HepG2 (cell line): ENCODE measurements around the gene UNC5C. TPM values are rescaled to one million over a fixed set of nuclear protein-coding genes. Genes with fewer than 3 reads are reported as not detected.

Source experiments
- ATAC-seq: fragments of 200-7000 bp; cut with Tn5 transposase; 3 replicates; pipeline ENCODE4 v1.9.1; 2020; ENCODE audit warnings: mild to moderate bottlenecking, moderate library complexity
- BruUV-seq: library from RNA; stranded (reverse); fragments of 400-500 nt; replicated peaks from 2 replicates; lab custom pipeline; 2021; lab: Mats Ljungman, UMichigan
- CTCF ChIA-PET: fragments of 300-600 bp; formaldehyde crosslinking; extraction: SDS; loops from one replicate; lab custom pipeline; 2021; ENCODE audit warnings: low total read pairs, inconsistent platforms, low intra/inter-chr PET ratio; lab: Yijun Ruan, JAX
- POLR2A ChIA-PET: fragments of 350-600 bp; sonication (Branson Sonifier 250); formaldehyde crosslinking; loops from one replicate; lab custom pipeline; 2020; ENCODE audit warnings: antibody characterized with exemption, inconsistent platforms; lab: Yijun Ruan, JAX
- DNase-seq: peaks from one replicate; pipeline ENCODE4 v3.0.0-alpha.2; 2015; ENCODE audit warnings: low spot score
- FAIRE-seq: peaks from 3 replicates; lab custom pipeline; 2011; peaks lifted over from hg19 to GRCh38; lab: Jason Lieb, UNC
- H2AFZ ChIP-seq: one replicate; pipeline ENCODE4 v1.6.1; 2011; ENCODE audit warnings: low read length, inconsistent platforms
- H3K27ac ChIP-seq: fragments of 300-600 bp; 3 replicates; pipeline ENCODE4 v1.8.0; 2011; ENCODE audit warnings: mixed run types, mild to moderate bottlenecking, mixed read lengths, low read length, inconsistent platforms; ENCODE audit not compliant: insufficient read depth; ENCODE audit errors: extremely low read length
- H3K27me3 ChIP-seq, 2 experiments: fragments of 200-600 bp in 1 of 2; 2 replicates in 1 of 2; 3 replicates in 1 of 2; pipeline versions ENCODE4 v1.6.0 to v1.8.0; 2011; ENCODE audit warnings: low read length in 2 of 2, mild to moderate bottlenecking in 2 of 2, moderate library complexity in 2 of 2, inconsistent platforms in 1 of 2; ENCODE audit not compliant: insufficient read depth in 2 of 2, control insufficient read depth in 1 of 2
- H3K36me3 ChIP-seq, 2 experiments: fragments of 200-600 bp in 1 of 2; replicated peaks in 1 of 2; 2 replicates in 1 of 2; 3 replicates in 1 of 2; pipeline versions ENCODE4 v1.5.1 to v1.8.0; 2011; ENCODE audit warnings: low read length in 2 of 2, inconsistent platforms in 1 of 2; ENCODE audit not compliant: insufficient read depth in 2 of 2, control insufficient read depth in 1 of 2
- H3K4me1 ChIP-seq: 2 replicates; pipeline ENCODE4 v1.5.1; 2012; ENCODE audit warnings: low read length, inconsistent platforms; ENCODE audit not compliant: insufficient read depth
- H3K4me2 ChIP-seq: 2 replicates; pipeline ENCODE4 v1.6.0; 2011; ENCODE audit warnings: low read depth, low read length, inconsistent platforms
- H3K4me3 ChIP-seq, 3 experiments: fragments of 200-600 bp in 1 of 3; sonication (generic), shearing (Covaris generic) in 1 of 3; replicated peaks in 1 of 3; 2 replicates each; pipeline ENCODE4 v1.5.1; 2011 to 2016; ENCODE audit warnings: low read length in 3 of 3, inconsistent platforms in 2 of 3, low read depth in 2 of 3, mild to moderate bottlenecking in 2 of 3, control low read depth in 1 of 3, mixed read lengths in 1 of 3; ENCODE audit not compliant: insufficient read depth in 1 of 3
- H3K79me2 ChIP-seq: one replicate; pipeline ENCODE4 v1.6.1; 2011; ENCODE audit warnings: low read length, inconsistent platforms; ENCODE audit not compliant: insufficient read depth
- H3K9ac ChIP-seq: 2 replicates; pipeline ENCODE4 v1.6.0; 2011; ENCODE audit warnings: mild to moderate bottlenecking, low read depth, low read length, inconsistent platforms; ENCODE audit not compliant: insufficient read depth
- H3K9me3 ChIP-seq: 2 replicates; pipeline ENCODE4 v1.5.1; 2012; ENCODE audit warnings: mild to moderate bottlenecking, low read length
- H4K20me1 ChIP-seq: 2 replicates; pipeline ENCODE4 v1.6.0; 2011; ENCODE audit warnings: inconsistent platforms, mild to moderate bottlenecking, low read length, moderate library complexity; ENCODE audit not compliant: insufficient read depth
- CREBL2 ChIP-seq: sonication (generic); formaldehyde crosslinking; IDR thresholded peaks from 2 replicates; pipeline ENCODE4 v1.8.1; 2023; ENCODE audit warnings: missing genetic modification reagents, mild to moderate bottlenecking, borderline replicate concordance
- ELK4 ChIP-seq: sonication (generic); formaldehyde crosslinking; IDR thresholded peaks from 2 replicates; pipeline ENCODE4 v1.9.0; 2021; ENCODE audit warnings: missing genetic modification reagents, borderline replicate concordance
- ERF ChIP-seq: IDR thresholded peaks from 2 replicates; pipeline ENCODE4 v1.6.1; 2018; ENCODE audit warnings: missing biosample characterization, missing genetic modification reagents
- GTF2F1 ChIP-seq: fragments of 150-350 bp; IDR thresholded peaks from 2 replicates; pipeline ENCODE4 v1.6.1; 2014; ENCODE audit warnings: low read length
- GZF1 ChIP-seq: sonication (generic); formaldehyde crosslinking; IDR thresholded peaks from 2 replicates; pipeline ENCODE4 v1.5.1; 2020; ENCODE audit warnings: mild to moderate bottlenecking, missing genetic modification reagents
- KDM5A ChIP-seq: fragments of 200-600 bp; sonication (generic); IDR thresholded peaks from 2 replicates; pipeline ENCODE4 v1.7.0; 2018; ENCODE audit warnings: antibody characterized with exemption, mild to moderate bottlenecking, low read length, borderline replicate concordance
- MAFK ChIP-seq, 2 experiments: IDR thresholded peaks in 1 of 2; conservative IDR thresholded peaks in 1 of 2; 2 replicates each; pipeline ENCODE4 v1.6.1; 2011; ENCODE audit warnings: improper control_type of control experiment in 2 of 2, low read length in 2 of 2
- MATR3 ChIP-seq: sonication (generic); formaldehyde crosslinking; IDR thresholded peaks from 2 replicates; pipeline ENCODE4 v1.4.0; 2020; ENCODE audit warnings: missing genetic modification reagents
- RBFOX2 ChIP-seq: fragments of 200-400 bp; formaldehyde crosslinking; IDR thresholded peaks from 2 replicates; pipeline ENCODE4 v1.6.1; 2017; ENCODE audit warnings: low read depth, mild to moderate bottlenecking, low read length
- ZBTB25 ChIP-seq: IDR thresholded peaks from 2 replicates; pipeline ENCODE4 v1.6.1; 2018; ENCODE audit warnings: missing genetic modification reagents
- ZMYM4 ChIP-seq: sonication (generic); formaldehyde crosslinking; IDR thresholded peaks from 2 replicates; pipeline ENCODE4 v1.8.1; 2023; ENCODE audit warnings: mild to moderate bottlenecking, missing genetic modification reagents
- ZNF501 ChIP-seq: sonication (generic); formaldehyde crosslinking; IDR thresholded peaks from 2 replicates; pipeline ENCODE4 v1.5.1; 2020; ENCODE audit warnings: mild to moderate bottlenecking, moderate library complexity, missing genetic modification reagents
- ZNF577 ChIP-seq: sonication (generic); formaldehyde crosslinking; IDR thresholded peaks from 2 replicates; pipeline ENCODE4 v1.4.0; 2020; ENCODE audit warnings: mild to moderate bottlenecking, low read depth, missing genetic modification reagents, borderline replicate concordance
- ZNF782 ChIP-seq: sonication (generic); formaldehyde crosslinking; IDR thresholded peaks from 2 replicates; pipeline ENCODE4 v1.4.0; 2020; ENCODE audit warnings: missing genetic modification reagents, mild to moderate bottlenecking, borderline replicate concordance
- WGBS: methylation state at CpG from one replicate; pipeline ENCODE4 v1.1.6; 2017; ENCODE audit warnings: low lambda C conversion rate; 5-methylcytosine and 5-hydroxymethylcytosine counted together
- in situ Hi-C: cut with HindIII; loops from 2 replicates; pipeline ENCODE4 v1.10.0; 2017; ENCODE audit warnings: low pct_unique_long_range_greater_than_20kb; ENCODE audit not compliant: extremely low pct_ligation_motif_present
- intact Hi-C: fragments of 100-400 bp; cut with micrococcal nuclease; formaldehyde crosslinking; loops from one replicate; pipeline ENCODE4 v1.10.0; 2022; ENCODE audit not compliant: unreplicated experiment
- polyA plus RNA-seq, 8 experiments: library from polyadenylated mRNA; depleted of rRNA in 3 of 8; stranded (reverse) in 7 of 8; unstranded in 1 of 8; fragments of >200 nt; fragmentation: Illumina TruSeq in 4 of 8; extraction: Trizol in 4 of 8; gene quantifications; 2 replicates each; pipeline versions ENCODE4 v1.2.1 to v1.2.3, GENCODE V29; 2011 to 2016; ENCODE audit warnings: low read depth in 4 of 8, missing spikeins in 1 of 8, mixed read lengths in 1 of 8; ENCODE audit not compliant: insufficient read depth in 1 of 8
- total RNA-seq, 5 experiments: library from RNA; depleted of rRNA; stranded (reverse); fragments of >200 nt; fragmentation: Illumina TruSeq; extraction: Trizol; gene quantifications; 2 replicates each; pipeline ENCODE4 v1.2.3, GENCODE V29; 2016; ENCODE audit warnings: low read depth in 1 of 5

The UNC5C gene
- total and polyA plus RNA-seq, 2 of the 13 experiments (the other 11 are each of a cell fraction or from before 2014, with no cell fraction given) = not detected

- CTCF ChIA-PET = no interaction called here
- intact Hi-C loops = no loop called here
- no peak overlapping the region for H3K27ac ChIP-seq
- H3K4me3 ChIP-seq = no peak overlapping the region
- WGBS = 0% methylated on average over 3 of the region's 3 CpGs
- H3K9me3 ChIP-seq = no peaks in the 10 kb centered on the region
- ATAC-seq = no peak
- no peak overlapping the region for H3K4me2 ChIP-seq
- H3K79me2 ChIP-seq = no peaks in the 10 kb centered on the region
- H3K27me3 ChIP-seq = no peaks in the 10 kb centered on the region
- H2AFZ ChIP-seq = no peak overlapping the region
- TF ChIP-seq CREBL2 (no peak), MAFK (conservative IDR thresholded peaks at IDR 0.05 in 1 of 2, IDR thresholded peaks at IDR 0.05 in 1 of 2; ENCODE audit: low read length in 2 of 2) (no peak), GZF1 (CRISPR knock-in tag) (no peak), ZNF782 (CRISPR knock-in tag) (no peak), RBFOX2 (no peak), GTF2F1 (no peak), ZNF501 (CRISPR knock-in tag) (no peak)
- TF ChIP-seq, all 625 proteins: peak for 0
- DNase-seq (no peak), FAIRE-seq (no peak)
- Histone ChIP-seq H3K4me1 (no peaks in the 10 kb centered on the region), H4K20me1 (no peaks in the 10 kb centered on the region), H3K9ac (no peak overlapping the region), H3K36me3 (no peaks in the 10 kb centered on the region)
- BruUV-seq = no TSS peak
- POLR2A ChIA-PET = no interaction called here
- in situ Hi-C loops = loop anchor here (25.0 kb wide), 1 partner anchor 2011 kb away; no protein-coding TSS in a partner anchor
Measured at GRCh38 chr4:95151255-95151654, 397.5 kb downstream of the UNC5C start.

GRCh38 chr4:95142932-95143331 is 405.8 kb downstream of the UNC5C start:
- ChIA-PET CTCF (no interaction called here), POLR2A (no interaction called here)
- Histone ChIP-seq H3K27ac (no peak overlapping the region), H3K36me3 (no peaks in the 10 kb centered on the region), H3K4me3 (no peak overlapping the region), H3K4me1 (no peaks in the 10 kb centered on the region), H3K9me3 (peaks cover 8% of the 10 kb centered on the region), H3K4me2 (no peak overlapping the region), H3K27me3 (no peaks in the 10 kb centered on the region), H3K9ac (no peak overlapping the region), H3K79me2 (no peaks in the 10 kb centered on the region), H2AFZ (no peak overlapping the region), H4K20me1 (no peaks in the 10 kb centered on the region)
- BruUV-seq = no TSS peak
- TF ChIP-seq ZNF577 (CRISPR knock-in tag) (no peak), KDM5A (no peak), ELK4 (CRISPR knock-in tag) (no peak), ZMYM4 (CRISPR knock-in tag) (no peak), ERF (CRISPR knock-in tag) (no peak), MATR3 (CRISPR knock-in tag) (no peak), ZBTB25 (no peak)
- intact Hi-C loops = no loop called here
- in situ Hi-C loops = no loop called here
- FAIRE-seq = no peak
- no peak for DNase-seq
- peak; percentile 77 for ATAC-seq
- 0% methylated on average over 4 of the region's 4 CpGs for WGBS
